ENCODE data around the gene TMX2.
"Not testable (repeated sequence)": the region's sequence is repeated elsewhere in the genome, so short reads cannot be mapped to it uniquely, and the experiment has no call there.

TMX2 gene

GRCh38 chr11:57716726-57717125 is 4.3 kb downstream of the TMX2 start:
- DNase-seq, result not testable (repeated sequence)

GRCh38 chr11:57727185-57727584 is 14.8 kb downstream of the TMX2 start:
- DNase-seq, result no peak

- DNase-seq, result no peak
Measured at GRCh38 chr11:57728829-57729228, 16.4 kb downstream of the TMX2 start.

GRCh38 chr11:57729479-57729878 is 17.1 kb downstream of the TMX2 start:
- DNase-seq, result no peak

- no peak for DNase-seq
Measured at GRCh38 chr11:57732661-57733060, 20.3 kb downstream of the TMX2 start.

- no peak for DNase-seq
Measured at GRCh38 chr11:57735619-57736298, 23.4 kb downstream of the TMX2 start.

- peak; percentile 97 for DNase-seq
Measured at GRCh38 chr11:57741132-57742086, 29.0 kb downstream of the TMX2 start, which contains the start of gene SELENOH. Gene SELENOH (plus strand): TSS chr11:57741491. CDS start chr11:57741596, 105 bp downstream.

- no peak for DNase-seq
Measured at GRCh38 chr11:57742087-57742452, 29.7 kb downstream of the TMX2 start.

- DNase-seq, result no peak
Measured at GRCh38 chr11:57744357-57744756, 32.0 kb downstream of the TMX2 start.

GRCh38 chr11:57745206-57745605 is 32.8 kb downstream of the TMX2 start:
- DNase-seq, result no peak

GRCh38 chr11:57746920-57747319 is 34.5 kb downstream of the TMX2 start:
- no peak for DNase-seq

- no peak for DNase-seq
Measured at GRCh38 chr11:57751176-57751575, 38.8 kb downstream of the TMX2 start.

- no peak for DNase-seq
Measured at GRCh38 chr11:57751676-57752253, 39.4 kb downstream of the TMX2 start, which contains the start of gene BTBD18. Gene BTBD18 (minus strand): TSS chr11:57751819. CDS start chr11:57751188, 631 bp downstream.

GRCh38 chr11:57752954-57753353 is 40.6 kb downstream of the TMX2 start:
- no peak for DNase-seq

GRCh38 chr11:57758174-57758573 is 45.8 kb downstream of the TMX2 start:
- no peak for DNase-seq

- no peak for DNase-seq
Measured at GRCh38 chr11:57761301-57762234, 49.2 kb downstream of the TMX2 start, which contains the start of gene CTNND1. Gene CTNND1 (plus strand): TSS chr11:57761802. CDS start chr11:57791479, 29,677 bp downstream.

GRCh38 chr11:57762235-57762861 is 50.0 kb downstream of the TMX2 start:
- no peak for DNase-seq

GRCh38 chr11:57763568-57763967 is 51.2 kb downstream of the TMX2 start:
- no peak for DNase-seq

GRCh38 chr11:57764021-57764420 is 51.6 kb downstream of the TMX2 start:
- DNase-seq, result no peak

GRCh38 chr11:57764566-57764965 is 52.2 kb downstream of the TMX2 start:
- DNase-seq, result no peak

GRCh38 chr11:57764972-57765371 is 52.6 kb downstream of the TMX2 start:
- DNase-seq, result no peak

- no peak for DNase-seq
Measured at GRCh38 chr11:57770793-57771192, 58.4 kb downstream of the TMX2 start.

All from stimulated activated CD4-positive, alpha-beta T cell treated with anti-CD3 and anti-CD28 coated beads, Interleukin-4, amount 100 ng/mL, for 24 hours (primary cell).